ENCODE data around the gene B2M. TPM values are rescaled to one million over a fixed set of nuclear protein-coding genes. Genes with fewer than 3 reads are reported as not detected.

The B2M gene
- total RNA-seq, 1 donor from 2014 or later = 120 TPM

DNA sequence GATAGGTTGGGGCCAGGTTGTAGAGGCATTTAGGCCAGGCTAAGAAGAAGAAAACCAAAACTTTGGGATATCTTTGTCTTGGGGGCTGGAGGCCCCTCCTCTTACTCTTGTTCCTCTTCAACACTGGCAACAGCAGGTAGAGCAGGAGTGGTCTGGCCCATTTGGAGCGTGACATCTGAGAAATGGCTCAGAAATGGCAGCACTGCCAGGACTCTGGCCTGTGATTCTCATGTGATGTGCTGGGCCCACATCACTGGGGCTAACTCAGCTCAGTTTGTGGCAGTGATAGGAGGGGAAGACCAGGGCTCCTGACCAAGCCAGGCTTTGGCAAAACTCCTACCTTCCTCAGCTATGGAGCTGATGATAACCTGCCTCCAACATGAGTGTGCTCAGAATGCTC lies 18.7 kb upstream of the B2M start:
- Mint-ChIP-seq H3K27ac (no peak overlapping the region), H3K4me1 (no peaks in the 10 kb centered on the region), H3K36me3 (no peaks in the 10 kb centered on the region), H3K4me3 (no peak overlapping the region), H3K27me3 (ENCODE audit: insufficient read depth, low read depth) (peaks cover 2% of the 10 kb centered on the region), H3K9me3 (peaks cover 6% of the 10 kb centered on the region)
- no peak for DNase-seq (ENCODE audit: low spot score)
- Histone ChIP-seq H3K79me2 (ENCODE audit: low read depth) (no peaks in the 10 kb centered on the region), H3K9me3 (ENCODE audit: low read depth) (no peaks in the 10 kb centered on the region), H3K36me3 (no peaks in the 10 kb centered on the region), H3K4me1 (no peaks in the 10 kb centered on the region), H3K9ac (no peak overlapping the region), H3F3A (ENCODE audit: low read depth) (no peaks in the 10 kb centered on the region), H3K4me3 (no peak overlapping the region), H2AFZ (replicated peaks) (no peak overlapping the region), H3K27ac (no peak overlapping the region), H3K27me3 (no peaks in the 10 kb centered on the region), H3K4me2 (no peak overlapping the region), H4K20me1 (ENCODE audit: low read depth) (no peaks in the 10 kb centered on the region)
- no peak for TF ChIP-seq EZH2 (IDR thresholded peaks at IDR 0.05)
- TF ChIP-seq EZH2phosphoT487 (IDR thresholded peaks at IDR 0.05) = no peak
- TF ChIP-seq CTCF (IDR thresholded peaks at IDR 0.05) = no peak

GRCh38 chr15:44694416-44694815 lies 16.9 kb upstream of the B2M start:
- no peak for DNase-seq (ENCODE audit: low spot score)
- Histone ChIP-seq H3K4me2 (no peak overlapping the region), H3K27me3 (no peaks in the 10 kb centered on the region), H4K20me1 (ENCODE audit: low read depth) (no peaks in the 10 kb centered on the region), H3K36me3 (no peaks in the 10 kb centered on the region), H3K9ac (no peak overlapping the region), H3K79me2 (ENCODE audit: low read depth) (no peaks in the 10 kb centered on the region), H3K4me1 (no peaks in the 10 kb centered on the region), H3K9me3 (ENCODE audit: low read depth) (no peaks in the 10 kb centered on the region), H3F3A (ENCODE audit: low read depth) (no peaks in the 10 kb centered on the region), H3K27ac (no peak overlapping the region), H2AFZ (replicated peaks) (no peak overlapping the region), H3K4me3 (no peak overlapping the region)
- H3K4me1 Mint-ChIP-seq = no peaks in the 10 kb centered on the region
- H3K36me3 Mint-ChIP-seq = no peaks in the 10 kb centered on the region
- H3K4me3 Mint-ChIP-seq = no peak overlapping the region
- no peak overlapping the region for H3K27ac Mint-ChIP-seq
- peaks cover 2% of the 10 kb centered on the region for H3K27me3 Mint-ChIP-seq (ENCODE audit: insufficient read depth, low read depth)
- peaks cover 1% of the 10 kb centered on the region for H3K9me3 Mint-ChIP-seq
- TF ChIP-seq EZH2phosphoT487 (IDR thresholded peaks at IDR 0.05) (no peak), CTCF (IDR thresholded peaks at IDR 0.05) (no peak), EZH2 (IDR thresholded peaks at IDR 0.05) (no peak)

DNA sequence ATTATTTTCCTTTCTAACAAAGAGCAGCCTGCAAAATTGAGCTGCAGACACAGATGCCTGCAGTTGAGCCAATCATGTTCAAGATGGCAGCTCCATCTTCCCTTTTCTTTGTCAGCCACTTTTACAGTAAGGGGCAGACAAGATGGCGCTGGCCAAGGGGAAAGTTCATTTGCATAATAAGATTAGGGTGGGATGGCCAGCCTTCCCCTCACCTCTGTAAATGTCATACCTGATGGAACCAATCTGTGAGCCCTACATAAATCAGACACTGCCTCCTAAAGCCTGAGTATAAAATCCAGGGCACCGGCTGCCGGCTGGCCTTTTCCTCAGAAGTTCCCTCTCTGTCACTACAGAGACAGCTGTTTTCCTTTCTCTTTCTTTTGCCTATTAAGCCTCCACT lies 16.0 kb upstream of the B2M start:
- H3K27ac Mint-ChIP-seq = no peak overlapping the region
- DNase-seq (ENCODE audit: low spot score) = no peak
- H3K4me2 ChIP-seq = no peak overlapping the region

More for the DNA sequence above, 16.0 kb upstream of the B2M start:
- Histone ChIP-seq H3K9me3 (ENCODE audit: low read depth) (no peaks in the 10 kb centered on the region), H3K27me3 (no peaks in the 10 kb centered on the region), H3K4me1 (no peaks in the 10 kb centered on the region), H2AFZ (replicated peaks) (peak overlapping the region; percentile 86), H3K79me2 (ENCODE audit: low read depth) (no peaks in the 10 kb centered on the region), H3K4me3 (no peak overlapping the region), H4K20me1 (ENCODE audit: low read depth) (no peaks in the 10 kb centered on the region), H3F3A (ENCODE audit: low read depth) (no peaks in the 10 kb centered on the region), H3K27ac (no peak overlapping the region), H3K9ac (no peak overlapping the region), H3K36me3 (no peaks in the 10 kb centered on the region)
- Mint-ChIP-seq H3K36me3 (no peaks in the 10 kb centered on the region), H3K4me1 (no peaks in the 10 kb centered on the region), H3K27me3 (ENCODE audit: insufficient read depth, low read depth) (peaks cover 2% of the 10 kb centered on the region), H3K4me3 (no peak overlapping the region), H3K9me3 (peaks cover 7% of the 10 kb centered on the region)
- TF ChIP-seq EZH2phosphoT487 (IDR thresholded peaks at IDR 0.05) (no peak), EZH2 (IDR thresholded peaks at IDR 0.05) (no peak), CTCF (IDR thresholded peaks at IDR 0.05) (no peak)
